Measurements from ENCODE around the gene SMG6. TPM values are rescaled to one million over a fixed set of nuclear protein-coding genes. Genes with fewer than 3 reads are reported as not detected.

Gene SMG6
- total RNA-seq, 4 donors from 2014 or later, result 13.3 to 74.9 (median 41.6) TPM

GRCh38 chr17:2137342-2138098, 166.1 kb downstream of the SMG6 start:
- H3K36me3 ChIP-seq, result no peaks in the 10 kb centered on the region
- no peaks in the 10 kb centered on the region for H3K4me1 ChIP-seq
- H3K4me3 ChIP-seq, result no peak overlapping the region
- H3K27ac ChIP-seq, result peak overlapping the region; percentile 38 to 61
- TF ChIP-seq CTCF (IDR thresholded peaks at IDR 0.05), result no peak
- no peak for TF ChIP-seq POLR2A (IDR thresholded peaks at IDR 0.05)
- H3K9me3 ChIP-seq, result no peaks in the 10 kb centered on the region
- intact Hi-C loops (cut with DNase I; ENCODE audit: low total_unique reads), result no loop called here
- peak in 1 of 2 donors; percentile 41 for DNase-seq
- no peaks in the 10 kb centered on the region for H3K27me3 ChIP-seq

- no peaks in the 10 kb centered on the region for H3K4me1 ChIP-seq
- no peaks in the 10 kb centered on the region for H3K36me3 ChIP-seq
- no peak overlapping the region for H3K4me3 ChIP-seq
- TF ChIP-seq POLR2A (IDR thresholded peaks at IDR 0.05), result no peak
- no peak for TF ChIP-seq CTCF (IDR thresholded peaks at IDR 0.05)
- H3K27me3 ChIP-seq, result no peaks in the 10 kb centered on the region
- DNase-seq, result no peak
- intact Hi-C loops (cut with DNase I; ENCODE audit: low total_unique reads), result no loop called here
- H3K27ac ChIP-seq, result no peak overlapping the region
- no peaks in the 10 kb centered on the region for H3K9me3 ChIP-seq
Measured at GRCh38 chr17:2136241-2136640, 167.3 kb downstream of the SMG6 start.

- no peak for DNase-seq
- H3K9me3 ChIP-seq, result no peaks in the 10 kb centered on the region
- no peaks in the 10 kb centered on the region for H3K36me3 ChIP-seq
- TF ChIP-seq POLR2A (IDR thresholded peaks at IDR 0.05) (no peak), CTCF (IDR thresholded peaks at IDR 0.05) (no peak)
- no peak overlapping the region for H3K4me3 ChIP-seq
- intact Hi-C loops (cut with DNase I; ENCODE audit: low total_unique reads), result no loop called here
- H3K4me1 ChIP-seq, result peaks cover 0 to 3% of the 10 kb centered on the region in 2 donors
- no peaks in the 10 kb centered on the region for H3K27me3 ChIP-seq
- no peak overlapping the region for H3K27ac ChIP-seq
Measured at GRCh38 chr17:2128011-2128410, 175.6 kb downstream of the SMG6 start.

GRCh38 chr17:2125013-2125535, 178.5 kb downstream of the SMG6 start:
- H3K9me3 ChIP-seq, result no peaks in the 10 kb centered on the region
- peak overlapping the region; percentile 79 to 86 for H3K27ac ChIP-seq
- H3K27me3 ChIP-seq, result no peaks in the 10 kb centered on the region
- TF ChIP-seq POLR2A (IDR thresholded peaks at IDR 0.05), result no peak
- TF ChIP-seq CTCF (IDR thresholded peaks at IDR 0.05), result no peak
- H3K4me3 ChIP-seq, result no peak overlapping the region
- no peak for DNase-seq
- intact Hi-C loops (cut with DNase I; ENCODE audit: low total_unique reads), result no loop called here
- H3K4me1 ChIP-seq, result peaks cover 3 to 5% of the 10 kb centered on the region in 2 donors
- H3K36me3 ChIP-seq, result no peaks in the 10 kb centered on the region

- peak overlapping the region; percentile 79 to 86 for H3K27ac ChIP-seq
- intact Hi-C loops (cut with DNase I; ENCODE audit: low total_unique reads), result no loop called here
Measured at GRCh38 chr17:2124391-2124790, 179.2 kb downstream of the SMG6 start.

More at GRCh38 chr17:2124391-2124790, 179.2 kb downstream of the SMG6 start:
- no peaks in the 10 kb centered on the region for H3K27me3 ChIP-seq
- no peaks in the 10 kb centered on the region for H3K36me3 ChIP-seq
- no peak for DNase-seq
- H3K4me3 ChIP-seq, result no peak overlapping the region
- peaks cover 3 to 5% of the 10 kb centered on the region in 2 donors for H3K4me1 ChIP-seq
- no peaks in the 10 kb centered on the region for H3K9me3 ChIP-seq
- TF ChIP-seq CTCF (IDR thresholded peaks at IDR 0.05) (no peak), POLR2A (IDR thresholded peaks at IDR 0.05) (no peak)

Data from uterus (tissue), 4 donors.